HG02840 (cell line): ENCODE measurements around the gene SERPINB13.

Source experiments
- ATAC-seq: cut with Tn5 transposase; IDR thresholded peaks from one replicate; pipeline ENCODE4 v1.9.1; 2021; ENCODE audit warnings: mild to moderate bottlenecking, moderate library complexity, moderate number of reproducible peaks; ENCODE audit not compliant: unreplicated experiment, low FRiP score

Gene SERPINB13, protein sequence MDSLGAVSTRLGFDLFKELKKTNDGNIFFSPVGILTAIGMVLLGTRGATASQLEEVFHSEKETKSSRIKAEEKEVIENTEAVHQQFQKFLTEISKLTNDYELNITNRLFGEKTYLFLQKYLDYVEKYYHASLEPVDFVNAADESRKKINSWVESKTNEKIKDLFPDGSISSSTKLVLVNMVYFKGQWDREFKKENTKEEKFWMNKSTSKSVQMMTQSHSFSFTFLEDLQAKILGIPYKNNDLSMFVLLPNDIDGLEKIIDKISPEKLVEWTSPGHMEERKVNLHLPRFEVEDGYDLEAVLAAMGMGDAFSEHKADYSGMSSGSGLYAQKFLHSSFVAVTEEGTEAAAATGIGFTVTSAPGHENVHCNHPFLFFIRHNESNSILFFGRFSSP

DNA sequence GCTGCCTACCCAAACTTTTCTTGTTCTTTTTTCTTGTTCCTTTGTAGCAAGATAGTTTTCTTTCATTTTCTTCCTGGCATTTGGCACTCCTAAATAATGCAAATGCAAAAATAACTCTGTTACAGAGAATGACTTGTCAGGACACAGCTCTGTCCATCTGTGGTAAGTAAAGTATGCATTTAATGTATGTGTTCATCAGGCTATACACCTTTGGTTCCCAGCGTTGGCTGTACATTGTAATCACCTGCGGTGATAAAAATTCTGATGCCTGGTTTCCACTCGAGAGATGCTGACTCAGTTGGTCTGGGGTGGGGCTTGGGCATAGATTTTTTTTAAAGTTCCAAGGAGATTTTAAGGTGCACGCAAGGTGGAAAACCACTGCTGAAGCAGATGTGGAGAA lies at the start of gene SERPINB13:
TSS of gene SERPINB13 (plus strand) at position 378 of the 400 bp plus-strand sequence. CDS start 1,325 bp downstream, outside the sequence.
- ATAC-seq = no peak

DNA sequence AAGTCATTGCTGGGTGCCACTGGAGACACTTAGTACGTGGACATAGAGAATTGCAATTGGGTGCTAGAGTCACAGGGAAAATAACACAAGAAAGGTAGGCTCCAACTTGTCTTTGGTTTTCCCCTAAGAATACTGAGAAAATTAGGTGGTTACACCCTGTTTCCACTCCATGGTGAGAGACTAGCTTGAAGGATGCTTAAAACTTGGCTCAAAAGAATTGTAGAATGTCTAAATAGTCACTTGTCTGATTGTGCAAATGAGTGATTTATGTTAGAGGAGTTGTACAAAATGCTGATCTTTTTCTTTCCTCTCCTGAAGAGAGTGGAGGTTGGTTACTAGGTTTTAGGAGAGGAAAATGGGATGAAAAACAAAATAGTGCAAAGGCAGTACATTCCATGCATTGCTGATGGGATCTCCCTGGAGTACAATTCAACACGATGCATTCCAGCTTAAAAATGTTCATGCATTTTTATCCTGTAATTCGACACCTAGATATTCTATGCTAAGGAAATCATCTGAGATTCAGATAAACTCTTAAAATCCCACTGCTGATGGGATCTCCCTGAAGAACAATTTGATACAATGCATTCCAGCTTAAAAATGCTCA lies 47.1 kb upstream of the SERPINB13 start:
- ATAC-seq = no peak

DNA sequence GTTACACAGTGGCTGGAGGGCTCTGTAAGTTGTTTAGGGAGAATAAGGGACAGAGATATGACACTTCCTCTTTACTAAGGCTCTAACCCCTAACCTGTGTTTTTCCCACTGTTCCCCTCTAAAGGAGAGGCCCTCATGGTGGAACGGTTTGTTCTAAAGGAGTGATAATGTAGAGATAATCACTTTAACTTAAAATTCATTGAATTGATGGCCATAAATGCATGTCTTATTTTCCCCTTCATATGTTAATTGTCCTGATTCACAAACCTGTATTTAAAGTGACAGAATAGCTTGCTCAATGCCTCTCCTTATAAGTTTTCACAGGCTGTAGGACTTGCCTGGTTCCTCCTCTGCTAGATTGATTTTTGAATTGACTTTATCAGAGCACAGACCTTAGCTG lies 45.1 kb upstream of the SERPINB13 start, which contains the start of gene SERPINB12:
TSS of gene SERPINB12 (plus strand) at position 301 of the 400 bp plus-strand sequence. CDS start 13,791 bp downstream, outside the sequence.
- ATAC-seq = no peak

DNA sequence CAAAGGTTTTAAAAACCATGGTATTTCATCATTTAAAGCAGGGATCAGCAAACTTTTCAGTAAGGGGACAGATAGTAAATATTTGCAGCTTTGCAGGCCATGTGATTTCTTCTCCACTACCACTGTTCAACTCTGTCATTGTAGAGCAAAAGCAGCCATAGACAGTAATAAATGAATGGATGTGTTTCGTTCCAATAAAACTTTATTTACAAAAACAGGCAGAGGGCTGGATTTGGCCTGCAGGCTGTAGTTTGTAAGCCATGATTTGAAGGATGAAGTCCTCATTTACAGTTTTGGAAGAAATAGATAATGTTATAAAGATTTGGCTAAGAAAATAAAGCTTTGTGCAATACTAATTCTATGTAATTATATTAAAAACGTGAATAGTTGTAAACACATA lies 43.1 kb upstream of the SERPINB13 start:
- ATAC-seq = no peak

DNA sequence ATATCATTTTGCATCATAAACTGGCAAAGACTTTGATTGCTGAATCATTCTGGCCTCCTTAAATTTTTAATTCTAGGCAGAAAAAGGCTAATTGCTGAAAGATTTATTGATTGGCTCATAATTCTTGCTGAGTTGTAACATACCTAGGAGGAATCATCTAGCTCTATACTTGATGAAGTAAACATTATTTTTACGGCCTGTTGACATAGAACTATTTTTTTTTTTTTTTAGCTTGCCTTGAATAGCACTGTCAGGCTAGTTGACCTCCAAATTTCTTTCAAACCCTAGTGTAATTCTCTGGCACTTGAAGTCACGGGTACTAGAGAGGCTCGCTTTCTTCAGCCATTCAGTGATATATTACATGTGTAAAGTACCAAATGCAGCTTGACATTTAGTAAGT lies 42.1 kb upstream of the SERPINB13 start:
- ATAC-seq = no peak

DNA sequence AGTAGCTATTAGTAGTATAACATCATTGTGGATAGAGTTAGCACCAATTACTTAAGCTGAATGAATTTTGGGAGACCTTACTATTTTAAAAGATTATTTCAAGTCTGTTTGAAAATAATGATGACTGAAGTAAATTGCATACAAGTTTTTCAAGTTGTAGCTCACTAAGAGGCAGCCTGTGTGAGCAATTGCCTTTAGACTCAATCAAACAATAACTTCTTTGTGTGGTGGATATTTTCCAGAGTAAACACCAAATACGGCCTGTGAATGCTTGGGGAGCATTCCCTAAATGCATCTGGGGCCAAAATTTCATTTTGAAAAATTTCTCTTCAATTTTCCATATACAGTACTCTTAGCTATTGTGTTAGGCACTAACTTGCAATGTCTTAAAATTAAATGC lies 37.1 kb upstream of the SERPINB13 start:
- no peak for ATAC-seq

DNA sequence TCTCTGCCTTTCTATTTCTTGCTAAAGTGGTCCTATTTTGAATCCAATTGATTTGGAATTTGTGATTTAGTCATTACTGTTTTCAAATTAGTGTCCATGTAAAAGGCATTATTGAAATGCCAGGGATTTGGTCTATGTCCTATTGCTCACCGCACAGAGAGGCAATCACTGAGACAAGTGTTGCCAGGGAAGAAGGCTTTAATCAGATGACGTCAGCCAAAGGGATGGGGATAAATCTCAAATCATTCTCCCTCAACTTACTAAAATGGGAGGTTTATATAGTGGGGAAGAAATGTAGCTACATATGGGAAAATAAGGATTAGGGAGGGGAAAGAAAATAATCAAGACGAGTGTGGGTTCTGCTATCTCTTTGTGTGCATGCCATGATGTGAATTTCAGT lies 35.4 kb upstream of the SERPINB13 start:
- no peak for ATAC-seq

DNA sequence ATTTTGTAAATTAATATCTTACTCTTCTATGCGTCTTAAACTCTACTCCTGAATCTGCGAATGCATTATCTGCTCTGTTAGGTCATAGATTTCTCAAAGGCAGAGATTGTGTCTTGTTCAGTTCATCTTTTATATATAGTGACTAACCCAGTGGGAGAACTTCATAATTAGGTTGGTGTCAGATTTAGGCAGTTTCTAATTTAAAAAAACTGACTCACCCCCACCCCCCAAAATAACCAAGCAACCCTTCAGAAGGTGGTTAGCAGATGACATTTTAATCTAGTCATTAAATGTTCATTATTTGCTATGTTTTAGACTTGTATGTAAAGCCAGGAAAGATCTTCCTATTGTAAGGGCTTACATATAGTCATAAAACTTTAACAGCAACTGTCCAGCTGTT lies 34.6 kb upstream of the SERPINB13 start:
- ATAC-seq = no peak

DNA sequence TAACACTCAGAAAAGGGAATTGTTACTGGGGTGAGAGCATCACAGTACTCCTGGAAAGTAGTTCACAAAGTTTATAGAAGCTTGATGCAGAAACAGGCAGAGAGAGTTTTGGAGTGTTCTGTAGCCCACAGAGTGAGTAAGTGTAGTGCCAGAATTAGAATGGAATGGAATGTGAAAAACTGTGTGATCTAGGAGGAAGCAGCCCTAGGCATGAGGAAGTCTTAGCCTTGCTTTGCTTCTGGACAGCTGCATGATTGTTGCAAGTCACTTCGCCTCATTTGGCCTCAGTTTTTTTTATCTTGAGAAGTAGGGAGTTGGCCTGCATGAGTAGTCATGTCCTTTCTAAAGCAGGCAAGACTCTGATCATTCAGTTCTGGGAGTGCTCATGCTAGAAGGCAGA lies 34.1 kb upstream of the SERPINB13 start:
- no peak for ATAC-seq

DNA sequence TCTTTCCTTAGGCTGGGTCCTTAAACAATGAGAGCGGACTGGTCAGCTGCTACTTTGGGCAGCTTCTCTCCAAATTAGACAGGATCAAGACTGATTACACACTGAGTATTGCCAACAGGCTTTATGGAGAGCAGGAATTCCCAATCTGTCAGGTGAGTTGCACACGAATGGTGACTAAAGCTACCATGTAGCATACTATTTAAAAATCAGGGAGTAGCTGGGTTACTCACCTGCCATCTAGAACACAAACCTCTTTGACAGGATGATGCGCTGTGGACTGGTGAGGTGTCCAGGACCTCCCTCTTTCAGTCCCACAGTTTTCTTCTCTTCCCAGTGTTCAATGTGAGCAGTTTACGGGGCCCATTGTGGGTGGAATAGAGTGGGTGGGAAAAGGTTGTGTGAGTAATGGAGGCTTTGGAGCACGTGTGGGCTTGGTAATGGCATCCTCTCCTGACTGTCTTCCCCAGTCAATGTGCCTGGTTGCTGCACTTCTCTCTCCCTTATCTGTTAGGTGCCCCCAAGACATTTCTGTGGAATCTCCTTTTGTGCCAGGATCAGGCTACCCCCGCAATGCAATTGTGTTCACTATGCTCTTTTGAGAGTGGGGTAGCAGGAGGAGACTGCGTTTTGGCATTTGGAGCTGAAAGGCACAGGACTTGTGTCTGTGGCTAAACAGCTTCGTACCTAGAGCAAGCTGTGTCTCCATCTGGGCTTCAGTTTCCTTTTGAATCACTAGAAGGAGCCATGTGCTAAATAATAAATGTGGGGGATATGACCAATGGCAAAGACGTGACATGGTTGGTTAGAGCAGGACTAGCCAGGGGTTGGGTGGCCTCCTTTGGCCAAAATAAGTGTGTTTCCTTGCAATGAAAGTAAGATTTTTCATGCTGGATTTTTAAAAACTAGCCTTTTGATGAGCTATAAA lies 27.3 kb upstream of the SERPINB13 start:
- no peak for ATAC-seq

DNA sequence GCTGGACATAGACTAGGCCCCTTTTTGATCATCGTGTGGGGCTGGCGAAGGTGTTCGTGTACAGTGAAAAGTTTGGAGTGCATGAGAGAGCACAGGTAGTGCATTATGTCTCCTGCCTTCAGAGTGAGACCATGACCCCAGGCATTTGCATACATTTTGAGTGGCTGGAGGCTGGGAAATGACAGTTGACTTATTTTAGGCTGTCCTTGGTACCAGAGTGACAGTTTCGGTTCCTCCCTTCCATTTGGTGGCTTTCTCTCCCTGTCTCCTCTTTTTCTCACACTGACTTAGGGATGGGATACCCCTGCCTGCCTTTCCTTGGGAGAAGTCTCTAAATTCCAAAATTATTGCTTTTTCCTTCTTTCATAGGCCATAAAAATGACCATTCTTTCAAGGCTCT lies 24.9 kb upstream of the SERPINB13 start:
- no peak for ATAC-seq

DNA sequence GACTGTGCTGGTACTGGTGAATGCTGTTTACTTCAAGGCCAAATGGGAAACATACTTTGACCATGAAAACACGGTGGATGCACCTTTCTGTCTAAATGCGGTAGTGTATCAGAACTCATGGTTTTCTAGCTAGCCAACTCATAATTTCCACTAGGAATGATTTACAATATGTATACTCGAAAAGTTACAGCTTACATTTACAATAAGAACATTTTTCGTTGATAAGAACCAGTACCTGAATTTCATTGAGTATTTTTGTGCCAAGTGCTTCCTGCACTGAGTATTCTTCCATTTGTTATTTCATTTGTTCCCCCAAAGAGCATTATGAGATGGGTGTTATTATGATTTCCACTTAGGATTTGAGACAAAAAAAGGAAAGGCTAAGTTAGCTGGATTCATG lies 23.1 kb upstream of the SERPINB13 start:
- no peak for ATAC-seq

DNA sequence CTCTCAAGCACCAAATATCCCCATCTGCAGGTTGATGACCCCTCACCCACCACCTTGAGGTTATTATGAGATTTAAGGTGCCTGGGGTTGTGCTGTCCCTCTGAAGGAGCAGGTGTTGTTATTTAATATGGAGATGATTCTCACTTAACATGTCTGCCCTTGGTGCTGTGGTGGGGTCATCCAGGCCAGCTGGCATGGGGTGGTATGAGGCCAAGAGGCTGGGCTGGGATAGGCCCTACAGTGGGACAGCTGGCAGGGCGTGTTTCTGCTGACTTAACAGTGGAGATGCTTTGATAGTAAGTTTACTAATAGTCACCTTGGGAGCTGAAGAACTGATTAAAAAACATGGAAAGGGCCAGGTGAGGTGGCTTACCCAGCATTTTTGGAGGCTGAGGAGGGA lies 22.6 kb upstream of the SERPINB13 start:
- ATAC-seq = no peak

DNA sequence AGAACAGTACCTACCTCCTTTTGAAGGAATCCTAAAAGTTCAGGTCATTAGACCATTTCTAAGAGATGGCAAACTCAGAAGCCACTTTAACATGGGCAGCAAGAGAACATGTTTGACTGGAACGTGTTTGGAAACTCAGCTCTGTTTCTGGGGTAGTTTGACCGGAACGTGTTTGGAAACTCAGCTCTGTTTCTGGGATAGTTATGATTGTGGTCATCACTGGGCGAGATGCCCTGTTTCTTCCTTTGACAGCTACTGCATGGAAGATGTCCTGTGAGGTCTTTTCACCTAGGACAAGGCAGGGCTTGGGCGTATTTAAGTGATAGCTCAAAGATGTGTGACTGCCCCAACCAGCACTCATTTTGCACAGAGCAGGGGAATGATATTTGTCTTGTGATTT lies 19.9 kb upstream of the SERPINB13 start:
- no peak for ATAC-seq

DNA sequence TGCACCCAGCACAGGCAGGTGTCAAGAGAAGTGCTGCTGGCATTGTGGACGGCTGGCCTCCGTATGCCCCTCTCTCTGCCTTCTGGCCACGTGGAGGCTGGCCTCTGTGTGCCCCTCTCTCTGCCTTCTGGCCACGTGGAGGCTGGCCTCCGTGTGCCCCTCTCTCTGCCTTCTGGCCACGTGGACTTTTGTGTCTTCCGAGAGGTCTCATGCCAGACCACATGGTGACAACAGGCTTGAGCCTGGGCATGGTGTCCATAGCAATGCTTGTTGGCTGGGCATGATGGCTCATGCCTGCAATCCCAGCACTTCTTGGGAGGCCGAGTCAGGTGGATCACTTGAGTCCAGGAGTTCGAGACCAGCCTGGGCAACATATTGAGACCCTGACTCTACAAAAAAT lies 19.3 kb upstream of the SERPINB13 start:
- ATAC-seq = no peak

DNA sequence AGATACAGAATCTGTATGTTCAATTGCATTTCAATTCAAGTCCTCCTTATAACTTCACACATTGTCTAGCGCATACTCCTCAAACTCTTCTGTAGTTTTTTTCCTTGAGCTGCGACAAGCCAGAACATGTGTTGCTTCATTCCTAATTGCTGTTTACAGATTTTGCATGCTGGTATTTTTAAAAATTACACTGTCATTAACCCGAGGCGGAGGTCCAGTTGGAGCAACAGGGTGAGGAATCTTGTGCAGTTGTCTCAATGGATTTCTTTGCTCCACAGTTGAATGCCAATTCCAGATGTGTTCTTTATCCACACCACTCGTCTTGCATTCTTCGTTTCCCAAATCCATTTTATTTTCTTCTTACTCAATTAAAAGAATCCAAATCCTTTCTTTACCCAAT lies 16.4 kb upstream of the SERPINB13 start:
- ATAC-seq = no peak

DNA sequence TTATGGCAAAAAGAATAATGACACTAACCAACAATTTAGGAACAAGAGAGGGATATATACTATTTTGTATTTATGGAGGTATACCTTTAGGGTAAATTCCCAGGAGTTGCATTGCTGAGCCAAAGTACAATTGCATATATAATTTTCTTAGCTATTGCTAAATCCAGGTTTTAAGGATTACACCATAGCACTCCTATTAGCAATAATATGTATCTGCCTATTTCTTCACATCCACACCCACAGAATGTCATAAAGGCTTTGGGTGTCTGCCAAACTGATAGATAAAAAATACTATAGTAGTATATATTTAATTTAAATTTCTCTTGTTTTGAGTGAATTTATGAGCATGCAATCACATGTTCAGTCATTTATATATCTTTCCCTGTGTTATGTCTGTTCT lies 11.5 kb upstream of the SERPINB13 start:
- ATAC-seq = no peak

DNA sequence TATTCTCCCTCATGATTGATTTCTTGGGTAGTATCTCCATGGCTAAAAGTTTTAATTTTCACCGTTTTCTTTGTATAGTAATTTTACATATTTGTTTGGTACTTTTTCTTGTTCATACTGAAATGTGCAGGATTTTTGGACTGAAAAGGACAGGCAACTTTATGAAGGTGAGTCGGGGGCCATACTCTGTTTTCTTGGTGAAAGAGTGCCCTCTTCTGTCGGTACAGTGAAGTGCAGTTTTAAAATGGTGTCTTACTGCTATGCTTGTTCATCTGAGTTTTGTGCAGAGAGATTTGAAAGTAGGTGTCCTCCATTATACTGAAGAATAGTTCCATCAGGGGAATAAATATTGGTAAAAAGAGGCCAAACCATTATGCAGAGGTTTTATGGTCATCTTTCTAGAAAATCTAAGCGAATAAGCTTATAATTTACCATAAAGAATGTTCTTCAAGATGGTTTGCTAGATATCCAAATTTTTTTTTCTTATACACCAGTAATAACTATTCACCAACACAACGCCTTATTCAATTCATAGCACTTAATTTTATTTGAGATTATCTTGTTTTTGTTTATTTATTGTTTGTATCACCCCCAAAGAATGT lies 8.7 kb upstream of the SERPINB13 start:
- no peak for ATAC-seq

DNA sequence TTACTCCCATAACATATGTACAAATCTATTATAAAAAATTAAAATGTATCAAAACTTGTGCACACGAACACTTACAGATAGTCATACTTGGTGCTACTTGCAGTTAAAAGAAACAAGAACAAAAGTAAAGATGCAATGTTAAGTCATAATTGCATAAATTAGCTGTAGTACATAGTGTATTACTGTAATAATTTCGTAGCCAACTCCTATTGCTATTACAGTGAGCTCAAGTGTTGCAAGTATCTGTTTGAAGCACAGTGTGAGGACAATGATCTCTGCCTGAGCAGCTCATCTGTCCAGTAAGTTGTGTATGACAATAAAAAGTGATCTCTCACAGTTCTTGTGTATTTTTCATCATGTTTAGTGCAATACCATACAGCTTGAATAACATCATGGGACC lies 7.5 kb upstream of the SERPINB13 start:
- ATAC-seq = no peak

DNA sequence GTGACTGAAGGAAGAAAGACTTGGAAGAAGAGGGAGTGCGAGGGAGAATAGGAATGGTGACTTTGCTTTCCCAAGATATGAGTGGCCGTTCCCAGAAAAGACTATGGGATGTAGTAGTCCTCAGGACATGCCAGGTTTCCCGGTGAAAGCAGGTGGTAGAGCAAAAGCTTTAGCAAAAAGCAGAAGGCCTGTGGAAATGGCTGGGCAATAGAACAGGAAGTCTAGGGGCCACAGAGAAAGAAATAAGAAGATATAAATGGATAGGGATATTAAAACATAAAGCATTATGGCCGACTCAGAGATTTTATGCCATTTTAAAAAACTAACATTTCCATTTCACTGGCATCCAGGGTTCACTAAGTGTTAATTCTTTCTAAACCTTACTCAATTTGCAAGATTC lies 1.2 kb upstream of the SERPINB13 start:
- ATAC-seq = no peak

DNA sequence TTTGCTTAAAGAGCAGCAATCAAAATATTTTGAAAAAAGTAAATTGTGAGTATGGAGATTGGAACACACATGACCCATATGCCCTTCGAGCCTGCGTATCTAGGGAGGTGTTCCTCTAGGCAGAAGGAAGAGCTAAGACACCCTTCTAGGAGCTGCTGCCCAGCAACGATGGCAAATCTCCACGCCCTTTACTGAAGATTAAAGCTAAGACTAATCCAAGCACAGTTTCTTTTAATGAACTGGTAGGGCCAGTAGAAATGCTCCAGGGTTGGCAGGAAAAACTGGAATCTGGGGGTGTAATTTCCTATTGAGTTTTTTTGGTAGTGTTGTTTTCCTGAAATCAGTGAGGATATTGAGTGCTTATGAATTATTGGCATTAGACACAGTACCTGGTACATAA lies 712 bp upstream of the SERPINB13 start:
- ATAC-seq = no peak
